ENCODE measurements around the gene NOP53. TPM values are rescaled to one million over a fixed set of nuclear protein-coding genes. Genes with fewer than 3 reads are reported as not detected.

Gene NOP53
- total and polyA plus RNA-seq, 9 of the 15 experiments (the other 6 are each of a cell fraction or from before 2014, with no cell fraction given), result 6.5 to 274 (median 145) TPM

- TF ChIP-seq TRIM25 (IDR thresholded peaks at IDR 0.05; ENCODE audit: borderline replicate concordance) (no peak), TFAP4 (CRISPR knock-in tag; IDR thresholded peaks at IDR 0.05; ENCODE audit: borderline replicate concordance) (peak; percentile 34; the same call in 1 of the 2 replicates), HEY1 (CRISPR knock-in tag; IDR thresholded peaks at IDR 0.05; ENCODE audit: borderline replicate concordance) (no peak), MEIS2 (IDR thresholded peaks at IDR 0.05; ENCODE audit: partially characterized antibody) (no peak), ELF2 (CRISPR knock-in tag; IDR thresholded peaks at IDR 0.05) (no peak), FOXJ2 (tag; IDR thresholded peaks at IDR 0.05) (0 out of 2 replicates have a peak, but pooled peaks have one; percentile 20), MYNN (IDR thresholded peaks at IDR 0.05) (no peak), MYNN (CRISPR knock-in tag; IDR thresholded peaks at IDR 0.05) (no peak), CHD2 (IDR thresholded peaks at IDR 0.05; ENCODE audit: low read depth, low read length) (0 out of 2 replicates have a peak, but pooled peaks have one; percentile 44), ATF3 (IDR thresholded peaks at IDR 0.05) (no peak), ATF3 (CRISPR knock-in tag; conservative IDR thresholded peaks at IDR 0.05) (no peak), ELF4 (CRISPR knock-in tag; IDR thresholded peaks at IDR 0.05) (peak; percentile 48; the same call in 1 of the 2 replicates), CREB5 (CRISPR knock-in tag; IDR thresholded peaks at IDR 0.05) (no peak), ATF2 (CRISPR knock-in tag; IDR thresholded peaks at IDR 0.05) (no peak), E2F1 (CRISPR knock-in tag; IDR thresholded peaks at IDR 0.05) (no peak), WHSC1 (IDR thresholded peaks at IDR 0.05; ENCODE audit: low read length) (no peak), MTA3 (IDR thresholded peaks at IDR 0.05; ENCODE audit: borderline replicate concordance) (0 out of 2 replicates have a peak, but pooled peaks have one; percentile 33), SMARCB1 (IDR thresholded peaks at IDR 0.05; ENCODE audit: insufficient read length, low read depth) (no peak), ARID2 (IDR thresholded peaks at IDR 0.05) (peak; percentile 75), ZNF282 (CRISPR knock-in tag; IDR thresholded peaks at IDR 0.05) (no peak)
These were observed 32.0 kb upstream of the NOP53 start, which contains the start of gene EHD2 (continued) for GRCh38 chr19:47713046-47714021.
